GM23338 (cell line): ENCODE results near the gene SLC25A34. TPM values are rescaled to one million over a fixed set of nuclear protein-coding genes. Genes with fewer than 3 reads are reported as not detected.

ENCODE experiments used
- ATAC-seq: fragments of 200-7000 bp; cut with Tn5 transposase; 3 replicates; pipeline ENCODE4 v1.9.1; 2020
- DNase-seq: peaks from one replicate; pipeline ENCODE4 v3.0.0-alpha.2; 2015; ENCODE audit warnings: low spot score
- H2AFZ ChIP-seq: fragments of 200-600 bp; sonication (generic); 2 replicates; pipeline ENCODE4 v1.8.0; 2016; ENCODE audit warnings: antibody characterized with exemption, mild to moderate bottlenecking, moderate library complexity
- H3F3A ChIP-seq: fragments of 200-600 bp; sonication (generic); replicated peaks from 2 replicates; pipeline ENCODE4 v1.8.0; 2017; ENCODE audit warnings: antibody characterized with exemption, mixed run types, low read depth
- H3K27ac ChIP-seq: fragments of 200-600 bp; sonication (generic); 2 replicates; pipeline ENCODE4 v1.6.1; 2016; ENCODE audit warnings: low read depth
- H3K27me3 ChIP-seq: fragments of 200-600 bp; sonication (generic); 2 replicates; pipeline ENCODE4 v1.8.0; 2016; ENCODE audit warnings: mild to moderate bottlenecking, mixed run types, moderate library complexity; ENCODE audit not compliant: insufficient read depth
- H3K36me3 ChIP-seq: fragments of 200-600 bp; sonication (generic); 2 replicates; pipeline ENCODE4 v1.8.0; 2016; ENCODE audit warnings: mild to moderate bottlenecking; ENCODE audit not compliant: insufficient read depth
- H3K4me1 ChIP-seq: fragments of 200-600 bp; sonication (generic); 2 replicates; pipeline ENCODE4 v1.8.0; 2016; ENCODE audit warnings: mild to moderate bottlenecking, moderate library complexity; ENCODE audit not compliant: insufficient read depth
- H3K4me2 ChIP-seq: fragments of 200-600 bp; sonication (generic); 2 replicates; pipeline ENCODE4 v1.7.1; 2017; ENCODE audit warnings: mixed run types
- H3K4me3 ChIP-seq: fragments of 200-600 bp; sonication (generic); 2 replicates; pipeline ENCODE4 v1.6.1; 2016; ENCODE audit warnings: mixed run types
- H3K79me2 ChIP-seq: fragments of 200-600 bp; sonication (generic); replicated peaks from 2 replicates; pipeline ENCODE4 v1.8.0; 2017; ENCODE audit warnings: mild to moderate bottlenecking; ENCODE audit not compliant: insufficient read depth
- H3K9me2 ChIP-seq: fragments of 200-600 bp; sonication (generic); 2 replicates; pipeline ENCODE4 v1.8.0; 2017; ENCODE audit not compliant: insufficient read depth
- H4K20me1 ChIP-seq: fragments of 200-600 bp; sonication (generic); replicated peaks from 2 replicates; pipeline ENCODE4 v1.8.0; 2017; ENCODE audit warnings: mild to moderate bottlenecking; ENCODE audit not compliant: insufficient read depth
- H3K27ac Mint-ChIP-seq: 2 replicates; pipeline ENCODE4 v1.8.0; 2020; ENCODE audit warnings: inconsistent platforms, mild to moderate bottlenecking, moderate library complexity, mixed read lengths
- H3K27me3 Mint-ChIP-seq: 3 replicates; pipeline ENCODE4 v1.8.0; 2022; ENCODE audit warnings: low read depth, mild to moderate bottlenecking, moderate library complexity, mixed read lengths, inconsistent platforms; ENCODE audit not compliant: insufficient read depth, poor library complexity
- H3K36me3 Mint-ChIP-seq: 3 replicates; pipeline ENCODE4 v1.8.0; 2021; ENCODE audit warnings: low read depth, mild to moderate bottlenecking, inconsistent platforms, moderate library complexity, mixed read lengths
- H3K4me1 Mint-ChIP-seq: 3 replicates; pipeline ENCODE4 v1.8.0; 2020; ENCODE audit warnings: mild to moderate bottlenecking, inconsistent platforms, mixed read lengths
- H3K4me3 Mint-ChIP-seq: 3 replicates; pipeline ENCODE4 v1.8.0; 2021; ENCODE audit warnings: moderate library complexity, mild to moderate bottlenecking, inconsistent platforms, mixed read lengths
- H3K9me3 Mint-ChIP-seq: 3 replicates; pipeline ENCODE4 v1.8.0; 2020; ENCODE audit warnings: moderate library complexity, mild to moderate bottlenecking, inconsistent platforms, mixed read lengths
- CREB1 ChIP-seq: fragments of 250-450 bp; sonication (Bioruptor Pico); IDR thresholded peaks from 2 replicates; pipeline ENCODE4 v1.5.0; 2020; ENCODE audit warnings: low read depth, mild to moderate bottlenecking, moderate library complexity
- POLR2AphosphoS5 ChIP-seq: IDR thresholded peaks from 2 replicates; pipeline ENCODE4 v1.6.1; 2016; ENCODE audit warnings: antibody characterized with exemption, low read depth
- REST ChIP-seq: IDR thresholded peaks from one replicate; pipeline ENCODE4 v1.6.1; 2018; ENCODE audit warnings: antibody characterized with exemption; ENCODE audit not compliant: unreplicated experiment
- STAT1 ChIP-seq: IDR thresholded peaks from one replicate; pipeline ENCODE4 v1.6.1; 2016; ENCODE audit warnings: antibody characterized with exemption; ENCODE audit not compliant: unreplicated experiment
- ZNF114 ChIP-seq: fragments of 250-450 bp; sonication (Bioruptor Pico); IDR thresholded peaks from 2 replicates; pipeline ENCODE4 v1.5.0; 2020; ENCODE audit warnings: mild to moderate bottlenecking, moderate library complexity
- ZNF331 ChIP-seq: fragments of 250-450 bp; sonication (Bioruptor Pico); IDR thresholded peaks from 2 replicates; pipeline ENCODE4 v1.5.0; 2020; ENCODE audit warnings: low read depth, mild to moderate bottlenecking, moderate library complexity
- polyA plus RNA-seq: library from polyadenylated mRNA; unstranded; fragments of >200 nt; fragmentation: Nextera tagmentation; extraction: Ambion mirVana; gene quantifications from 2 replicates; pipeline ENCODE4 v1.2.1, GENCODE V29; 2016
- total RNA-seq: library from RNA; depleted of rRNA; stranded (reverse); fragments of >200 nt; shearing (Covaris generic); gene quantifications from 2 replicates; pipeline ENCODE4 v1.2.3, GENCODE V29; 2014
- TF ChIP-seq, protein P1 (sequence below): fragments of 250-450 bp; sonication (Bioruptor Pico); IDR thresholded peaks from 2 replicates; pipeline ENCODE4 v1.5.0; 2020; ENCODE audit warnings: mild to moderate bottlenecking, moderate library complexity
- TF ChIP-seq, protein P2 (sequence below), 2 experiments: fragments of 200-600 bp in 1 of 2; sonication (generic) in 1 of 2; conservative IDR thresholded peaks; 2 replicates each; pipeline versions ENCODE4 v1.5.1 to v1.6.1; 2016 to 2017; ENCODE audit warnings: antibody characterized with exemption in 2 of 2, low read depth in 2 of 2, mild to moderate bottlenecking in 2 of 2, moderate library complexity in 1 of 2

The SLC25A34 gene
- total and polyA plus RNA-seq, 2 experiments from 2014 or later: 0.11 to 3.5 TPM

- TF ChIP-seq, protein P1, sequence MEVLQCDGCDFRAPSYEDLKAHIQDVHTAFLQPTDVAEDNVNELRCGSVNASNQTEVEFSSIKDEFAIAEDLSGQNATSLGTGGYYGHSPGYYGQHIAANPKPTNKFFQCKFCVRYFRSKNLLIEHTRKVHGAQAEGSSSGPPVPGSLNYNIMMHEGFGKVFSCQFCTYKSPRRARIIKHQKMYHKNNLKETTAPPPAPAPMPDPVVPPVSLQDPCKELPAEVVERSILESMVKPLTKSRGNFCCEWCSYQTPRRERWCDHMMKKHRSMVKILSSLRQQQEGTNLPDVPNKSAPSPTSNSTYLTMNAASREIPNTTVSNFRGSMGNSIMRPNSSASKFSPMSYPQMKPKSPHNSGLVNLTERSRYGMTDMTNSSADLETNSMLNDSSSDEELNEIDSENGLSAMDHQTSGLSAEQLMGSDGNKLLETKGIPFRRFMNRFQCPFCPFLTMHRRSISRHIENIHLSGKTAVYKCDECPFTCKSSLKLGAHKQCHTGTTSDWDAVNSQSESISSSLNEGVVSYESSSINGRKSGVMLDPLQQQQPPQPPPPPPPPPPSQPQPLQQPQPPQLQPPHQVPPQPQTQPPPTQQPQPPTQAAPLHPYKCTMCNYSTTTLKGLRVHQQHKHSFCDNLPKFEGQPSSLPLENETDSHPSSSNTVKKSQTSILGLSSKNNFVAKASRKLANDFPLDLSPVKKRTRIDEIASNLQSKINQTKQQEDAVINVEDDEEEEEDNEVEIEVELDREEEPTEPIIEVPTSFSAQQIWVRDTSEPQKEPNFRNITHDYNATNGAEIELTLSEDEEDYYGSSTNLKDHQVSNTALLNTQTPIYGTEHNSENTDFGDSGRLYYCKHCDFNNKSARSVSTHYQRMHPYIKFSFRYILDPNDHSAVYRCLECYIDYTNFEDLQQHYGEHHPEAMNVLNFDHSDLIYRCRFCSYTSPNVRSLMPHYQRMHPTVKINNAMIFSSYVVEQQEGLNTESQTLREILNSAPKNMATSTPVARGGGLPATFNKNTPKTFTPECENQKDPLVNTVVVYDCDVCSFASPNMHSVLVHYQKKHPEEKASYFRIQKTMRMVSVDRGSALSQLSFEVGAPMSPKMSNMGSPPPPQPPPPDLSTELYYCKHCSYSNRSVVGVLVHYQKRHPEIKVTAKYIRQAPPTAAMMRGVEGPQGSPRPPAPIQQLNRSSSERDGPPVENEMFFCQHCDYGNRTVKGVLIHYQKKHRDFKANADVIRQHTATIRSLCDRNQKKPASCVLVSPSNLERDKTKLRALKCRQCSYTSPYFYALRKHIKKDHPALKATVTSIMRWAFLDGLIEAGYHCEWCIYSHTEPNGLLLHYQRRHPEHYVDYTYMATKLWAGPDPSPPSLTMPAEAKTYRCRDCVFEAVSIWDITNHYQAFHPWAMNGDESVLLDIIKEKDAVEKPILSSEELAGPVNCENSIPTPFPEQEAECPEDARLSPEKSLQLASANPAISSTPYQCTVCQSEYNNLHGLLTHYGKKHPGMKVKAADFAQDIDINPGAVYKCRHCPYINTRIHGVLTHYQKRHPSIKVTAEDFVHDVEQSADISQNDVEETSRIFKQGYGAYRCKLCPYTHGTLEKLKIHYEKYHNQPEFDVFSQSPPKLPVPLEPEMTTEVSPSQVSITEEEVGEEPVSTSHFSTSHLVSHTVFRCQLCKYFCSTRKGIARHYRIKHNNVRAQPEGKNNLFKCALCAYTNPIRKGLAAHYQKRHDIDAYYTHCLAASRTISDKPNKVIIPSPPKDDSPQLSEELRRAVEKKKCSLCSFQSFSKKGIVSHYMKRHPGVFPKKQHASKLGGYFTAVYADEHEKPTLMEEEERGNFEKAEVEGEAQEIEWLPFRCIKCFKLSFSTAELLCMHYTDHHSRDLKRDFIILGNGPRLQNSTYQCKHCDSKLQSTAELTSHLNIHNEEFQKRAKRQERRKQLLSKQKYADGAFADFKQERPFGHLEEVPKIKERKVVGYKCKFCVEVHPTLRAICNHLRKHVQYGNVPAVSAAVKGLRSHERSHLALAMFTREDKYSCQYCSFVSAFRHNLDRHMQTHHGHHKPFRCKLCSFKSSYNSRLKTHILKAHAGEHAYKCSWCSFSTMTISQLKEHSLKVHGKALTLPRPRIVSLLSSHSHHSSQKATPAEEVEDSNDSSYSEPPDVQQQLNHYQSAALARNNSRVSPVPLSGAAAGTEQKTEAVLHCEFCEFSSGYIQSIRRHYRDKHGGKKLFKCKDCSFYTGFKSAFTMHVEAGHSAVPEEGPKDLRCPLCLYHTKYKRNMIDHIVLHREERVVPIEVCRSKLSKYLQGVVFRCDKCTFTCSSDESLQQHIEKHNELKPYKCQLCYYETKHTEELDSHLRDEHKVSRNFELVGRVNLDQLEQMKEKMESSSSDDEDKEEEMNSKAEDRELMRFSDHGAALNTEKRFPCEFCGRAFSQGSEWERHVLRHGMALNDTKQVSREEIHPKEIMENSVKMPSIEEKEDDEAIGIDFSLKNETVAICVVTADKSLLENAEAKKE (CRISPR knock-in tag): no peak
Observed at GRCh38 chr1:15739259-15739658, 3.2 kb downstream of the SLC25A34 start (continued).

GRCh38 chr1:15739745-15740144, 3.7 kb downstream of the SLC25A34 start:
- peak; percentile 8; the same call in 2 of the 3 replicates for ATAC-seq

More at GRCh38 chr1:15739745-15740144, 3.7 kb downstream of the SLC25A34 start:
- Histone ChIP-seq H4K20me1 (no peaks in the 10 kb centered on the region), H2AFZ (no peak overlapping the region), H3K36me3 (no peaks in the 10 kb centered on the region), H3K4me1 (0 out of 2 replicates have a peak, but pooled peaks cover 9% of the 10 kb centered on the region), H3K9me2 (no peaks in the 10 kb centered on the region), H3K27me3 (no peaks in the 10 kb centered on the region), H3K4me2 (no peak overlapping the region), H3K4me3 (no peak overlapping the region), H3K27ac (no peak overlapping the region), H3K79me2 (no peaks in the 10 kb centered on the region), H3F3A (0 out of 2 replicates have a peak, but pooled peaks cover 5% of the 10 kb centered on the region)
- H3K27ac Mint-ChIP-seq: no peak overlapping the region
- H3K4me1 Mint-ChIP-seq: peaks cover 13% of the 10 kb centered on the region
- H3K4me3 Mint-ChIP-seq: no peak overlapping the region; the same call in 2 of the 3 replicates
- DNase-seq: peak; percentile 50
- TF ChIP-seq STAT1: no peak
- TF ChIP-seq CREB1 (CRISPR knock-in tag): no peak
- TF ChIP-seq REST: no peak
- TF ChIP-seq, protein P2, sequence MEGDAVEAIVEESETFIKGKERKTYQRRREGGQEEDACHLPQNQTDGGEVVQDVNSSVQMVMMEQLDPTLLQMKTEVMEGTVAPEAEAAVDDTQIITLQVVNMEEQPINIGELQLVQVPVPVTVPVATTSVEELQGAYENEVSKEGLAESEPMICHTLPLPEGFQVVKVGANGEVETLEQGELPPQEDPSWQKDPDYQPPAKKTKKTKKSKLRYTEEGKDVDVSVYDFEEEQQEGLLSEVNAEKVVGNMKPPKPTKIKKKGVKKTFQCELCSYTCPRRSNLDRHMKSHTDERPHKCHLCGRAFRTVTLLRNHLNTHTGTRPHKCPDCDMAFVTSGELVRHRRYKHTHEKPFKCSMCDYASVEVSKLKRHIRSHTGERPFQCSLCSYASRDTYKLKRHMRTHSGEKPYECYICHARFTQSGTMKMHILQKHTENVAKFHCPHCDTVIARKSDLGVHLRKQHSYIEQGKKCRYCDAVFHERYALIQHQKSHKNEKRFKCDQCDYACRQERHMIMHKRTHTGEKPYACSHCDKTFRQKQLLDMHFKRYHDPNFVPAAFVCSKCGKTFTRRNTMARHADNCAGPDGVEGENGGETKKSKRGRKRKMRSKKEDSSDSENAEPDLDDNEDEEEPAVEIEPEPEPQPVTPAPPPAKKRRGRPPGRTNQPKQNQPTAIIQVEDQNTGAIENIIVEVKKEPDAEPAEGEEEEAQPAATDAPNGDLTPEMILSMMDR (conservative IDR thresholded peaks at IDR 0.05; ENCODE audit: low read depth in 2 of 2): peak; percentile 53 to 65
- no peak for TF ChIP-seq ZNF114 (CRISPR knock-in tag)
- no peak for TF ChIP-seq POLR2AphosphoS5
- TF ChIP-seq ZNF331 (CRISPR knock-in tag): no peak
- peaks cover 7% of the 10 kb centered on the region for H3K27me3 Mint-ChIP-seq
- no peaks in the 10 kb centered on the region for H3K36me3 Mint-ChIP-seq
- no peaks in the 10 kb centered on the region for H3K9me3 Mint-ChIP-seq
